Loucy (cell line): ENCODE data around the gene MYRIP.

Experiments used
- EZH2phosphoT487 ChIP-seq: fragments of 200-600 bp; IDR thresholded peaks from 2 replicates; pipeline ENCODE4 v1.6.1; 2018; ENCODE audit warnings: antibody characterized with exemption, mild to moderate bottlenecking, moderate library complexity, borderline replicate concordance
- TF ChIP-seq, protein P1 (sequence below): fragments of 200-600 bp; sonication (generic); conservative IDR thresholded peaks from 2 replicates; pipeline ENCODE4 v1.5.1; 2014; ENCODE audit warnings: mild to moderate bottlenecking, antibody characterized with exemption, low read length

DNA sequence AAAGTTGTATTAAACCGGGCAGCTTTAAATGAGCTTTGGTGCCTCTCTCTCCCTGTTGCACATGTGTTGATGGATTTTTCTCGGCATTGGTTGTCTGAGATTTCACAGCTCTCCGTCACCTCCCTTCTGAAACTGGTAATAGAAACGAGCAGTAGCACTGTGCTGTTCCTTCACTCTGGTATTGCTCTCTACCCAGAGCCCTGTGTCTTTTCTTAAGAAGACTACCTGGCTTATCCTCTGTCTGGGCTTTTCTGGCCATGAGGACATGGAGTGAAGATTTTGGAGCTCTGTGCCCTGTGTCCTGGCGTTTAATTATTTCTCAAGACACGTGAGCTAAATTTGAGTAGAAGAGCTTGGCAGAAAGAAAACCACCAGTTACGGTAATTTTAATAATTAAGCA, 290.5 kb downstream of the MYRIP start:
- TF ChIP-seq, protein P1, sequence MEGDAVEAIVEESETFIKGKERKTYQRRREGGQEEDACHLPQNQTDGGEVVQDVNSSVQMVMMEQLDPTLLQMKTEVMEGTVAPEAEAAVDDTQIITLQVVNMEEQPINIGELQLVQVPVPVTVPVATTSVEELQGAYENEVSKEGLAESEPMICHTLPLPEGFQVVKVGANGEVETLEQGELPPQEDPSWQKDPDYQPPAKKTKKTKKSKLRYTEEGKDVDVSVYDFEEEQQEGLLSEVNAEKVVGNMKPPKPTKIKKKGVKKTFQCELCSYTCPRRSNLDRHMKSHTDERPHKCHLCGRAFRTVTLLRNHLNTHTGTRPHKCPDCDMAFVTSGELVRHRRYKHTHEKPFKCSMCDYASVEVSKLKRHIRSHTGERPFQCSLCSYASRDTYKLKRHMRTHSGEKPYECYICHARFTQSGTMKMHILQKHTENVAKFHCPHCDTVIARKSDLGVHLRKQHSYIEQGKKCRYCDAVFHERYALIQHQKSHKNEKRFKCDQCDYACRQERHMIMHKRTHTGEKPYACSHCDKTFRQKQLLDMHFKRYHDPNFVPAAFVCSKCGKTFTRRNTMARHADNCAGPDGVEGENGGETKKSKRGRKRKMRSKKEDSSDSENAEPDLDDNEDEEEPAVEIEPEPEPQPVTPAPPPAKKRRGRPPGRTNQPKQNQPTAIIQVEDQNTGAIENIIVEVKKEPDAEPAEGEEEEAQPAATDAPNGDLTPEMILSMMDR, result no peak
- no peak for TF ChIP-seq EZH2phosphoT487
